GM23338 (cell line): ENCODE results near the gene MS4A13. TPM values are rescaled to one million over a fixed set of nuclear protein-coding genes. Genes with fewer than 3 reads are reported as not detected.
A peak's percentile ranks its signal among the peaks of the same experiment; 100 is the strongest.

Experiments
- ATAC-seq: fragments of 200-7000 bp; cut with Tn5 transposase; 3 replicates; pipeline ENCODE4 v1.9.1; 2020
- DNase-seq: peaks from one replicate; pipeline ENCODE4 v3.0.0-alpha.2; 2015; ENCODE audit warnings: low spot score
- H2AFZ ChIP-seq: fragments of 200-600 bp; sonication (generic); 2 replicates; pipeline ENCODE4 v1.8.0; 2016; ENCODE audit warnings: antibody characterized with exemption, mild to moderate bottlenecking, moderate library complexity
- H3F3A ChIP-seq: fragments of 200-600 bp; sonication (generic); replicated peaks from 2 replicates; pipeline ENCODE4 v1.8.0; 2017; ENCODE audit warnings: antibody characterized with exemption, mixed run types, low read depth
- H3K27ac ChIP-seq: fragments of 200-600 bp; sonication (generic); 2 replicates; pipeline ENCODE4 v1.6.1; 2016; ENCODE audit warnings: low read depth
- H3K27me3 ChIP-seq: fragments of 200-600 bp; sonication (generic); 2 replicates; pipeline ENCODE4 v1.8.0; 2016; ENCODE audit warnings: mild to moderate bottlenecking, mixed run types, moderate library complexity; ENCODE audit not compliant: insufficient read depth
- H3K36me3 ChIP-seq: fragments of 200-600 bp; sonication (generic); 2 replicates; pipeline ENCODE4 v1.8.0; 2016; ENCODE audit warnings: mild to moderate bottlenecking; ENCODE audit not compliant: insufficient read depth
- H3K4me1 ChIP-seq: fragments of 200-600 bp; sonication (generic); 2 replicates; pipeline ENCODE4 v1.8.0; 2016; ENCODE audit warnings: mild to moderate bottlenecking, moderate library complexity; ENCODE audit not compliant: insufficient read depth
- H3K4me2 ChIP-seq: fragments of 200-600 bp; sonication (generic); 2 replicates; pipeline ENCODE4 v1.7.1; 2017; ENCODE audit warnings: mixed run types
- H3K4me3 ChIP-seq: fragments of 200-600 bp; sonication (generic); 2 replicates; pipeline ENCODE4 v1.6.1; 2016; ENCODE audit warnings: mixed run types
- H3K79me2 ChIP-seq: fragments of 200-600 bp; sonication (generic); replicated peaks from 2 replicates; pipeline ENCODE4 v1.8.0; 2017; ENCODE audit warnings: mild to moderate bottlenecking; ENCODE audit not compliant: insufficient read depth
- H3K9me2 ChIP-seq: fragments of 200-600 bp; sonication (generic); 2 replicates; pipeline ENCODE4 v1.8.0; 2017; ENCODE audit not compliant: insufficient read depth
- H4K20me1 ChIP-seq: fragments of 200-600 bp; sonication (generic); replicated peaks from 2 replicates; pipeline ENCODE4 v1.8.0; 2017; ENCODE audit warnings: mild to moderate bottlenecking; ENCODE audit not compliant: insufficient read depth
- H3K27ac Mint-ChIP-seq: 2 replicates; pipeline ENCODE4 v1.8.0; 2020; ENCODE audit warnings: inconsistent platforms, mild to moderate bottlenecking, moderate library complexity, mixed read lengths
- H3K27me3 Mint-ChIP-seq: 3 replicates; pipeline ENCODE4 v1.8.0; 2022; ENCODE audit warnings: low read depth, mild to moderate bottlenecking, moderate library complexity, mixed read lengths, inconsistent platforms; ENCODE audit not compliant: insufficient read depth, poor library complexity
- H3K36me3 Mint-ChIP-seq: 3 replicates; pipeline ENCODE4 v1.8.0; 2021; ENCODE audit warnings: low read depth, mild to moderate bottlenecking, inconsistent platforms, moderate library complexity, mixed read lengths
- H3K4me1 Mint-ChIP-seq: 3 replicates; pipeline ENCODE4 v1.8.0; 2020; ENCODE audit warnings: mild to moderate bottlenecking, inconsistent platforms, mixed read lengths
- H3K4me3 Mint-ChIP-seq: 3 replicates; pipeline ENCODE4 v1.8.0; 2021; ENCODE audit warnings: moderate library complexity, mild to moderate bottlenecking, inconsistent platforms, mixed read lengths
- H3K9me3 Mint-ChIP-seq: 3 replicates; pipeline ENCODE4 v1.8.0; 2020; ENCODE audit warnings: moderate library complexity, mild to moderate bottlenecking, inconsistent platforms, mixed read lengths
- CREB1 ChIP-seq: fragments of 250-450 bp; sonication (Bioruptor Pico); IDR thresholded peaks from 2 replicates; pipeline ENCODE4 v1.5.0; 2020; ENCODE audit warnings: low read depth, mild to moderate bottlenecking, moderate library complexity
- EZH2 ChIP-seq: fragments of 200-600 bp; sonication (generic); IDR thresholded peaks from one replicate; pipeline ENCODE4 v1.8.0; 2017; ENCODE audit warnings: antibody characterized with exemption, mild to moderate bottlenecking, low read depth; ENCODE audit not compliant: unreplicated experiment
- EZH2phosphoT487 ChIP-seq: fragments of 200-600 bp; sonication (generic); IDR thresholded peaks from one replicate; pipeline ENCODE4 v1.8.1; 2018; ENCODE audit warnings: antibody characterized with exemption; ENCODE audit not compliant: unreplicated experiment
- JUNB ChIP-seq: IDR thresholded peaks from one replicate; pipeline ENCODE4 v1.6.1; 2016; ENCODE audit warnings: antibody characterized with exemption; ENCODE audit not compliant: unreplicated experiment
- NANOG ChIP-seq: IDR thresholded peaks from 2 replicates; pipeline ENCODE4 v1.6.1; 2016; ENCODE audit warnings: antibody characterized with exemption, borderline replicate concordance
- POLR2AphosphoS5 ChIP-seq: IDR thresholded peaks from 2 replicates; pipeline ENCODE4 v1.6.1; 2016; ENCODE audit warnings: antibody characterized with exemption, low read depth
- REST ChIP-seq: IDR thresholded peaks from one replicate; pipeline ENCODE4 v1.6.1; 2018; ENCODE audit warnings: antibody characterized with exemption; ENCODE audit not compliant: unreplicated experiment
- STAT1 ChIP-seq: IDR thresholded peaks from one replicate; pipeline ENCODE4 v1.6.1; 2016; ENCODE audit warnings: antibody characterized with exemption; ENCODE audit not compliant: unreplicated experiment
- ZNF331 ChIP-seq: fragments of 250-450 bp; sonication (Bioruptor Pico); IDR thresholded peaks from 2 replicates; pipeline ENCODE4 v1.5.0; 2020; ENCODE audit warnings: low read depth, mild to moderate bottlenecking, moderate library complexity
- polyA plus RNA-seq: library from polyadenylated mRNA; unstranded; fragments of >200 nt; fragmentation: Nextera tagmentation; extraction: Ambion mirVana; gene quantifications from 2 replicates; pipeline ENCODE4 v1.2.1, GENCODE V29; 2016
- total RNA-seq: library from RNA; depleted of rRNA; stranded (reverse); fragments of >200 nt; shearing (Covaris generic); gene quantifications from 2 replicates; pipeline ENCODE4 v1.2.3, GENCODE V29; 2014
- TF ChIP-seq, protein P1 (sequence below), 2 experiments: fragments of 200-600 bp in 1 of 2; sonication (generic) in 1 of 2; conservative IDR thresholded peaks; 2 replicates each; pipeline versions ENCODE4 v1.5.1 to v1.6.1; 2016 to 2017; ENCODE audit warnings: antibody characterized with exemption in 2 of 2, low read depth in 2 of 2, mild to moderate bottlenecking in 2 of 2, moderate library complexity in 1 of 2

The MS4A13 gene
- total and polyA plus RNA-seq, 2 experiments from 2014 or later: not detected

GRCh38 chr11:60468829-60469228 lies 46.4 kb upstream of the MS4A13 start:
- H3K9me2 ChIP-seq: no peaks in the 10 kb centered on the region; the same call in 1 of the 2 replicates
- H3K27ac Mint-ChIP-seq: no peak overlapping the region

DNA sequence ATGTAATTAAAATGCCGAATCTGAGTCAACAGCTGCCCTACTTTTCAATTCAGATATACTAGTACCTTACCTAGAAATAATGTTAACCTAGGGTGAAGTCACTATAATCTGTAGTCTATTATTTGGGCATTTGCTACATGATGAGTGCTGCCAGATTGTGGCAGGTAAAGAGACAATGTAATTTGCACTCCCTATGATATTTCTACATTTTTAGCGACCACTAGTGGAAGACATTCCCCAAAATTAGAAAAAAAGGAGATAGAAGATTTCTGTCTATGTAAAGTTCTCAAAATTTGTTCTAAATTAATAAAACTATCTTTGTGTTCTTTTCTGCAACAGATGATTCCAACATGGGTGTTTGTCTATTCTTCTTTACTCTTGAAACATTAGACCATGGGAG lies 45.5 kb upstream of the MS4A13 start:
- Mint-ChIP-seq H3K27ac (no peak overlapping the region), H3K27me3 (no peaks in the 10 kb centered on the region), H3K4me3 (no peak overlapping the region), H3K9me3 (peaks cover 3% of the 10 kb centered on the region; the same call in 2 of the 3 replicates), H3K4me1 (no peaks in the 10 kb centered on the region), H3K36me3 (no peaks in the 10 kb centered on the region)
- Histone ChIP-seq H3K27me3 (no peaks in the 10 kb centered on the region), H3K27ac (no peak overlapping the region), H4K20me1 (no peaks in the 10 kb centered on the region), H2AFZ (no peak overlapping the region), H3K36me3 (no peaks in the 10 kb centered on the region), H3K4me1 (no peaks in the 10 kb centered on the region), H3K4me2 (no peak overlapping the region), H3F3A (no peaks in the 10 kb centered on the region), H3K9me2 (no peaks in the 10 kb centered on the region; the same call in 1 of the 2 replicates), H3K4me3 (no peak overlapping the region), H3K79me2 (no peaks in the 10 kb centered on the region)
- TF ChIP-seq, protein P1, sequence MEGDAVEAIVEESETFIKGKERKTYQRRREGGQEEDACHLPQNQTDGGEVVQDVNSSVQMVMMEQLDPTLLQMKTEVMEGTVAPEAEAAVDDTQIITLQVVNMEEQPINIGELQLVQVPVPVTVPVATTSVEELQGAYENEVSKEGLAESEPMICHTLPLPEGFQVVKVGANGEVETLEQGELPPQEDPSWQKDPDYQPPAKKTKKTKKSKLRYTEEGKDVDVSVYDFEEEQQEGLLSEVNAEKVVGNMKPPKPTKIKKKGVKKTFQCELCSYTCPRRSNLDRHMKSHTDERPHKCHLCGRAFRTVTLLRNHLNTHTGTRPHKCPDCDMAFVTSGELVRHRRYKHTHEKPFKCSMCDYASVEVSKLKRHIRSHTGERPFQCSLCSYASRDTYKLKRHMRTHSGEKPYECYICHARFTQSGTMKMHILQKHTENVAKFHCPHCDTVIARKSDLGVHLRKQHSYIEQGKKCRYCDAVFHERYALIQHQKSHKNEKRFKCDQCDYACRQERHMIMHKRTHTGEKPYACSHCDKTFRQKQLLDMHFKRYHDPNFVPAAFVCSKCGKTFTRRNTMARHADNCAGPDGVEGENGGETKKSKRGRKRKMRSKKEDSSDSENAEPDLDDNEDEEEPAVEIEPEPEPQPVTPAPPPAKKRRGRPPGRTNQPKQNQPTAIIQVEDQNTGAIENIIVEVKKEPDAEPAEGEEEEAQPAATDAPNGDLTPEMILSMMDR (conservative IDR thresholded peaks at IDR 0.05; ENCODE audit: low read depth in 2 of 2): peak; percentile 25 to 33; a peak in 2 of 4 replicates
- no peak for TF ChIP-seq NANOG
- TF ChIP-seq JUNB: no peak
- TF ChIP-seq POLR2AphosphoS5: no peak
- TF ChIP-seq EZH2phosphoT487: no peak
- TF ChIP-seq REST: no peak
- ATAC-seq: no peak
- no peak for DNase-seq

More at GRCh38 chr11:60468829-60469228, 46.4 kb upstream of the MS4A13 start:
- Mint-ChIP-seq H3K36me3 (no peaks in the 10 kb centered on the region), H3K9me3 (no peaks in the 10 kb centered on the region; the same call in 2 of the 3 replicates), H3K4me1 (no peaks in the 10 kb centered on the region), H3K27me3 (no peaks in the 10 kb centered on the region), H3K4me3 (no peak overlapping the region)
- Histone ChIP-seq H3K4me1 (no peaks in the 10 kb centered on the region), H3K27ac (no peak overlapping the region), H2AFZ (no peak overlapping the region), H3K27me3 (no peaks in the 10 kb centered on the region), H3K36me3 (no peaks in the 10 kb centered on the region), H4K20me1 (no peaks in the 10 kb centered on the region), H3F3A (no peaks in the 10 kb centered on the region), H3K4me3 (no peak overlapping the region), H3K4me2 (no peak overlapping the region), H3K79me2 (no peaks in the 10 kb centered on the region)
- DNase-seq (no peak), ATAC-seq (no peak)
- TF ChIP-seq CREB1 (CRISPR knock-in tag) (no peak), EZH2 (no peak), NANOG (no peak), STAT1 (no peak), ZNF331 (CRISPR knock-in tag) (no peak), REST (no peak)
